ENCODE results near the gene CHD6. TPM values are rescaled to one million over a fixed set of nuclear protein-coding genes. Genes with fewer than 3 reads are reported as not detected.

The CHD6 gene
- total RNA-seq, 1 experiment from 2014 or later = 20.9 TPM

GRCh38 chr20:41567615-41568014 is 50.6 kb downstream of the CHD6 start:
- H3K4me3 ChIP-seq = no peak overlapping the region
- DNase-seq (ENCODE audit: low read depth in 1 of 2, low spot score in 2 of 2) = no peak
- H3K27ac ChIP-seq = no peak overlapping the region
- H3K27me3 ChIP-seq (replicated peaks) = no peaks in the 10 kb centered on the region
- H3K4me1 ChIP-seq (replicated peaks) = no peaks in the 10 kb centered on the region
- H3K36me3 ChIP-seq = no peaks in the 10 kb centered on the region
- H3K9me3 ChIP-seq (replicated peaks) = no peaks in the 10 kb centered on the region

GRCh38 chr20:41566896-41567527 is 51.2 kb downstream of the CHD6 start:
- Histone ChIP-seq H3K4me1 (replicated peaks) (no peaks in the 10 kb centered on the region), H3K36me3 (no peaks in the 10 kb centered on the region), H3K4me3 (no peak overlapping the region), H3K9me3 (replicated peaks) (no peaks in the 10 kb centered on the region), H3K27me3 (replicated peaks) (no peaks in the 10 kb centered on the region), H3K27ac (no peak overlapping the region)
- DNase-seq (ENCODE audit: low read depth in 1 of 2, low spot score in 2 of 2) = no peak

GRCh38 chr20:41563087-41563486 is 55.1 kb downstream of the CHD6 start:
- no peak for DNase-seq (ENCODE audit: low read depth in 1 of 2, low spot score in 2 of 2)
- no peaks in the 10 kb centered on the region for H3K4me1 ChIP-seq (replicated peaks)
- H3K36me3 ChIP-seq = no peaks in the 10 kb centered on the region
- no peaks in the 10 kb centered on the region for H3K27me3 ChIP-seq (replicated peaks)
- no peaks in the 10 kb centered on the region for H3K9me3 ChIP-seq (replicated peaks)
- H3K4me3 ChIP-seq = no peak overlapping the region
- no peak overlapping the region for H3K27ac ChIP-seq

GRCh38 chr20:41560970-41561369 is 57.2 kb downstream of the CHD6 start:
- Histone ChIP-seq H3K9me3 (replicated peaks) (no peaks in the 10 kb centered on the region), H3K36me3 (no peaks in the 10 kb centered on the region), H3K4me1 (replicated peaks) (no peaks in the 10 kb centered on the region), H3K27ac (no peak overlapping the region), H3K4me3 (no peak overlapping the region), H3K27me3 (replicated peaks) (no peaks in the 10 kb centered on the region)
- no peak for DNase-seq (ENCODE audit: low read depth in 1 of 2, low spot score in 2 of 2)

GRCh38 chr20:41559658-41560057 is 58.5 kb downstream of the CHD6 start:
- DNase-seq (ENCODE audit: low read depth in 1 of 2, low spot score in 2 of 2) = no peak
- H3K4me3 ChIP-seq = no peak overlapping the region
- no peaks in the 10 kb centered on the region for H3K9me3 ChIP-seq (replicated peaks)
- H3K27me3 ChIP-seq (replicated peaks) = no peaks in the 10 kb centered on the region
- H3K4me1 ChIP-seq (replicated peaks) = no peaks in the 10 kb centered on the region
- H3K36me3 ChIP-seq = no peaks in the 10 kb centered on the region
- no peak overlapping the region for H3K27ac ChIP-seq

- no peak overlapping the region for H3K4me3 ChIP-seq
- no peak overlapping the region for H3K27ac ChIP-seq
- H3K36me3 ChIP-seq = no peaks in the 10 kb centered on the region
- H3K4me1 ChIP-seq (replicated peaks) = no peaks in the 10 kb centered on the region
- DNase-seq (ENCODE audit: low read depth in 1 of 2, low spot score in 2 of 2) = no peak
- no peaks in the 10 kb centered on the region for H3K27me3 ChIP-seq (replicated peaks)
- no peaks in the 10 kb centered on the region for H3K9me3 ChIP-seq (replicated peaks)
These were observed 64.9 kb downstream of the CHD6 start for GRCh38 chr20:41553142-41553879.

GRCh38 chr20:41552295-41553068 is 65.7 kb downstream of the CHD6 start:
- Histone ChIP-seq H3K4me1 (replicated peaks) (no peaks in the 10 kb centered on the region), H3K4me3 (no peak overlapping the region), H3K9me3 (replicated peaks) (no peaks in the 10 kb centered on the region), H3K27ac (no peak overlapping the region), H3K27me3 (replicated peaks) (no peaks in the 10 kb centered on the region), H3K36me3 (no peaks in the 10 kb centered on the region)
- DNase-seq (ENCODE audit: low read depth in 1 of 2, low spot score in 2 of 2) = no peak

- DNase-seq (ENCODE audit: low read depth in 1 of 2, low spot score in 2 of 2) = no peak
These were observed 67.0 kb downstream of the CHD6 start for GRCh38 chr20:41551011-41551705.

GRCh38 chr20:41547221-41547620 is 71.0 kb downstream of the CHD6 start:
- Histone ChIP-seq H3K36me3 (no peaks in the 10 kb centered on the region), H3K27me3 (replicated peaks) (no peaks in the 10 kb centered on the region), H3K9me3 (replicated peaks) (no peaks in the 10 kb centered on the region), H3K4me1 (replicated peaks) (no peaks in the 10 kb centered on the region), H3K4me3 (no peak overlapping the region), H3K27ac (no peak overlapping the region)
- no peak for DNase-seq (ENCODE audit: low read depth in 1 of 2, low spot score in 2 of 2)

More at GRCh38 chr20:41551011-41551705, 67.0 kb downstream of the CHD6 start:
- Histone ChIP-seq H3K9me3 (replicated peaks) (no peaks in the 10 kb centered on the region), H3K36me3 (no peaks in the 10 kb centered on the region), H3K27ac (no peak overlapping the region), H3K4me1 (replicated peaks) (no peaks in the 10 kb centered on the region), H3K27me3 (replicated peaks) (no peaks in the 10 kb centered on the region), H3K4me3 (no peak overlapping the region)

GRCh38 chr20:41546535-41546934 is 71.6 kb downstream of the CHD6 start:
- Histone ChIP-seq H3K27ac (no peak overlapping the region), H3K9me3 (replicated peaks) (no peaks in the 10 kb centered on the region), H3K4me1 (replicated peaks) (no peaks in the 10 kb centered on the region), H3K27me3 (replicated peaks) (no peaks in the 10 kb centered on the region), H3K4me3 (no peak overlapping the region), H3K36me3 (no peaks in the 10 kb centered on the region)
- no peak for DNase-seq (ENCODE audit: low read depth in 1 of 2, low spot score in 2 of 2)

- H3K9me3 ChIP-seq (replicated peaks) = no peaks in the 10 kb centered on the region
- H3K4me1 ChIP-seq (replicated peaks) = no peaks in the 10 kb centered on the region
- H3K27ac ChIP-seq = no peak overlapping the region
- no peaks in the 10 kb centered on the region for H3K36me3 ChIP-seq
- H3K27me3 ChIP-seq (replicated peaks) = no peaks in the 10 kb centered on the region
- no peak overlapping the region for H3K4me3 ChIP-seq
- no peak for DNase-seq (ENCODE audit: low read depth in 1 of 2, low spot score in 2 of 2)
These were observed 73.7 kb downstream of the CHD6 start for GRCh38 chr20:41544472-41544871.

GRCh38 chr20:41540918-41541317 is 77.3 kb downstream of the CHD6 start:
- DNase-seq (ENCODE audit: low read depth in 1 of 2, low spot score in 2 of 2) = no peak
- H3K27ac ChIP-seq = no peak overlapping the region
- H3K36me3 ChIP-seq = no peaks in the 10 kb centered on the region
- no peak overlapping the region for H3K4me3 ChIP-seq
- no peaks in the 10 kb centered on the region for H3K27me3 ChIP-seq (replicated peaks)
- 0 out of 2 replicates have a peak, but pooled peaks cover 3% of the 10 kb centered on the region for H3K9me3 ChIP-seq (replicated peaks)
- H3K4me1 ChIP-seq (replicated peaks) = no peaks in the 10 kb centered on the region

- H3K27me3 ChIP-seq (replicated peaks) = no peaks in the 10 kb centered on the region
- no peak overlapping the region for H3K27ac ChIP-seq
- no peak overlapping the region for H3K4me3 ChIP-seq
- no peaks in the 10 kb centered on the region for H3K36me3 ChIP-seq
- H3K4me1 ChIP-seq (replicated peaks) = no peaks in the 10 kb centered on the region
- H3K9me3 ChIP-seq (replicated peaks) = 0 out of 2 replicates have a peak, but pooled peaks cover 3% of the 10 kb centered on the region
- no peak for DNase-seq (ENCODE audit: low read depth in 1 of 2, low spot score in 2 of 2)
These were observed 77.7 kb downstream of the CHD6 start for GRCh38 chr20:41540459-41540858.

All from SJSA1 (cell line).